H54 (cell line): ENCODE data around the gene FIS1.
"Not testable (repeated sequence)": the region's sequence is repeated elsewhere in the genome, so short reads cannot be mapped to it uniquely, and the experiment has no call there.

Source experiments
- DNase-seq: peaks from one replicate; pipeline ENCODE4 v3.0.0; 2011; ENCODE audit warnings: low spot score, mixed read lengths; ENCODE audit not compliant: insufficient read length
- FAIRE-seq: peaks from 3 replicates; lab custom pipeline; 2011; peaks lifted over from hg19 to GRCh38; lab: Jason Lieb, UNC
- POLR2A ChIP-seq: IDR thresholded peaks from 2 replicates; pipeline ENCODE4 v1.6.1; 2011; ENCODE audit warnings: low read depth, mild to moderate bottlenecking, low read length

FIS1 gene

GRCh38 chr7:101216001-101216859 is 28.7 kb downstream of the FIS1 start:
- FAIRE-seq (no peak), DNase-seq (no peak)
- no peak for TF ChIP-seq POLR2A

GRCh38 chr7:101212014-101212413 is 32.9 kb downstream of the FIS1 start:
- no peak for TF ChIP-seq POLR2A
- DNase-seq (no peak), FAIRE-seq (no peak)

- TF ChIP-seq POLR2A = no peak
- DNase-seq = no peak
- no peak for FAIRE-seq
Observed at GRCh38 chr7:101211501-101211900, 33.4 kb downstream of the FIS1 start.

- no peak for FAIRE-seq
- no peak for TF ChIP-seq POLR2A
- no peak for DNase-seq
Observed at GRCh38 chr7:101210143-101210542, 34.7 kb downstream of the FIS1 start.

GRCh38 chr7:101208794-101209193 is 36.1 kb downstream of the FIS1 start:
- no peak for DNase-seq
- TF ChIP-seq POLR2A = no peak
- no peak for FAIRE-seq

- no peak for TF ChIP-seq POLR2A
- DNase-seq (no peak), FAIRE-seq (no peak)
Observed at GRCh38 chr7:101207459-101207858, 37.4 kb downstream of the FIS1 start.

- DNase-seq (no peak), FAIRE-seq (no peak)
- no peak for TF ChIP-seq POLR2A
Observed at GRCh38 chr7:101206665-101207042, 38.2 kb downstream of the FIS1 start.

- TF ChIP-seq POLR2A = no peak
- DNase-seq (no peak), FAIRE-seq (no peak)
Observed at GRCh38 chr7:101205901-101206664, 38.8 kb downstream of the FIS1 start.

- DNase-seq, FAIRE-seq: not testable (repeated sequence)
Observed at GRCh38 chr7:101203740-101204738, 40.8 kb downstream of the FIS1 start.

- FAIRE-seq (no peak), DNase-seq (no peak)
- no peak for TF ChIP-seq POLR2A
Observed at GRCh38 chr7:101202603-101202918, 42.3 kb downstream of the FIS1 start.

- no peak for TF ChIP-seq POLR2A
- DNase-seq (no peak), FAIRE-seq (no peak)
Observed at GRCh38 chr7:101201695-101202602, 42.9 kb downstream of the FIS1 start.

GRCh38 chr7:101200862-101201599 is 43.9 kb downstream of the FIS1 start, which contains the start of gene MOGAT3:
TSS of gene MOGAT3 (minus strand) at chr7:101201036. CDS start at chr7:101200854, 182 bp downstream.
- TF ChIP-seq POLR2A = no peak
- DNase-seq (no peak), FAIRE-seq (no peak)
